A549 treated with ZK216348 at 1 μM for 4 hours (cell line): Measurements from ENCODE around the gene HSPB2. TPM values are rescaled to one million over a fixed set of nuclear protein-coding genes. Genes with fewer than 3 reads are reported as not detected.

Source experiments
- total RNA-seq: library from RNA; stranded (reverse); fragments of 200-300 nt; extraction: Qiagen RNA extraction; gene quantifications from 5 replicates; pipeline ENCODE4 v1.2.3, GENCODE V29; 2022; ENCODE audit warnings: low read depth

Gene HSPB2
- total RNA-seq = not detected in 5 replicates

GRCh38 chr11:111912535-111912934, at the start of gene HSPB2:
Gene HSPB2, plus strand, starts transcription at chr11:111912734. Its CDS starts 96 bp downstream, at chr11:111912830.

GRCh38 chr11:111870886-111871692, 41.4 kb upstream of the HSPB2 start, which contains the start of gene ALG9:
Gene ALG9, minus strand, starts transcription at chr11:111871581. Its CDS starts 99 bp downstream, at chr11:111871482.

DNA sequence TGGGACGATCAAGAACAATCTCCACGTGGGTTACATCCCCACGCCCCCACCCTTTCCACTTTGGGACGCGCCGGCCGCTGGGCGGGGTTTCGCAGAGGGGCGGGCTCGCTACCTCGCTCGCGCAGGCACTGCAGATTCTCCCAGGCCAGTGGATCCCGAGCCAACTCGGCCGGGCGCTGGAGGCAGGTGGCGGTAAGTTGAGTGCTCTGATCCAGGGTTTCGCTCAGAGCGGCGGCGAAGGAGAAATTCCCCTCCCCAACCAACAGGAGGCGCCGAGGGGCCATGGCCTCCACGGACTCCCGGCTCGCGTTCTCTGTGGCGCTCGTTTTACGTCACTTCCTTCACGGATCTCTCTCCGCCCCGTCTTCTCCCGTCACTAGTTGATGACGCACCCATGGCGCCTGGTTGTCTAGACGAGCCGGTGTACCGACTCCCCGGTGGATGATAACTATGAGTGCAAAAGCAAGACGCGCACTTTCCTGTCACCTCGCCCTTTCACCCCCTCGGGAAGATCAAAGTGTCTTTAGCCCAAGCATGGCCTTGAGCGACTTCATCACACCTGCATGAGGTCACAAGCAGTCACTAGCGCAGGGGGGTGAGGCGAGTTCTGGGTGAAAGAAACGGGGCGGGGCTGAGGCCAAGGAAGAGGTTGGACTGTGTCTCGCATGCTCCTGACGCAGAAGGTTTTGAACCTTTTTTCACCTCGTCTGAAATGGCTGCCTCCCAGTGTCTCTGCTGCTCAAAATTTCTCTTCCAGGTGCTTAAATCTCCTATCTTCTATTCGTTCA, 33.5 kb upstream of the HSPB2 start, which contains the start of the genes CFAP68 and FDXACB1:
CFAP68 (plus strand) TSS at position 693 of the 788 bp plus-strand sequence; CDS start at position 713, 20 bp downstream.
FDXACB1 (minus strand) TSS at position 317 of the 788 bp plus-strand sequence; CDS start at position 284, 33 bp downstream.

DNA sequence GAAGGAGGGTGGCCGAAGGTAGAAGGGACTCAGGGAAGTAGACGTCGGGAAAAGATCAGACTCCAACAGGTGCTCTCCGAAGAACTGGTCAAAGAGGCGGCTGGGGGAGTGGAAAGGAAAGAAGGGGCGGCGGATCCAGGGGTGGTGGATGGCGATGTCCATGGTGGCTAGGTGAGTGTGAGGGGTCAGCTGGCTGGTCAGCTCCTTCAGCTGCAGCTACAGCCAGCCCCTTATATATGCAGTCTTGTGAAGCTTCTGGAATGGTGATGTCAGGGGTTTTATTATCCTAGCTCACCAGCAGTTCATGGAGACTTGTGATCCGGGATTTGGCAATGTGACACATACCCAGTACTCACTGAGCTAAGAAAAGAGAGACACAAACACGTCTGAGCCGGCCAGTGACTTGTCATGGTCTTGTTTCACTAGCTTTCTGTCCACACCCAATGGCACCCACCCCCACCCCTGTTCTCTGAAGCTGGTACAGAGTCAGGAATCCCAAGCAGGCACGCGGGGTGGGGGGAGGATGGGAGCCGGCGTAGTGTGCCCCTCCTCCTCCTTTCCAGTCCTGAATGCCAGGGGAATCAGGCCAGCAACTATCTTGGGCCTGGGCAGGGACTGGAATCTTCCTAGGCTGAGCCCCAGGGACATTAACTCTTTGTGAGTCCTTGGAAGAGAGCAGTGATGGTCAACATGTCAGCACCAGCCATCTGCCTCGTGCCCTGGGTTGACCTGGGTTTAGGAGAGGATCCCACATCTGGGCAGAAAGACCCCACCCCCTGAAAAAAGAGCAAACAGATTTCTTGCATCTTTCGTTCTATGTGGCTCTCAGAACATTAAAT, 752 bp upstream of the HSPB2 start, which contains the start of gene CRYAB:
CRYAB (minus strand) TSS at position 208 of the 839 bp plus-strand sequence; CDS start at position 162, 46 bp downstream.

GRCh38 chr11:111918390-111919256, 6.1 kb downstream of the HSPB2 start, which contains the start of gene C11orf52:
Gene C11orf52, plus strand, starts transcription at chr11:111918913. Its CDS starts 60 bp downstream, at chr11:111918973.

Other genes with a start within 250 kb of the HSPB2 start
- gene PPP2R1B, start 146.3 kb upstream of the HSPB2 start, total RNA-seq = 14.7 to 20.4 TPM (median 18.1 TPM) in 5 replicates
- 16.9 to 20.2 TPM (median 18.8 TPM) in 5 replicates for gene ALG9, start 41.2 kb upstream of the HSPB2 start, total RNA-seq
- gene FDXACB1, start 33.6 kb upstream of the HSPB2 start, total RNA-seq = 1.4 to 2.3 TPM (median 1.6 TPM) in 5 replicates
- 30.8 to 38.7 TPM (median 32.5 TPM) in 5 replicates for gene CFAP68, start 33.2 kb upstream of the HSPB2 start, total RNA-seq
- gene CRYAB, start 964 bp upstream of the HSPB2 start, total RNA-seq = 6.4 to 15.9 TPM (median 9.5 TPM) in 5 replicates
- gene C11orf52, start 6.2 kb downstream of the HSPB2 start, total RNA-seq = not detected in 5 replicates
- gene DIXDC1, start 24.6 kb downstream of the HSPB2 start, total RNA-seq = 4.5 to 10.0 TPM (median 7.8 TPM) in 5 replicates
- gene DLAT, start 112.7 kb downstream of the HSPB2 start, total RNA-seq = 22.0 to 37.2 TPM (median 29.2 TPM) in 5 replicates
- 0.65 to 1.8 TPM (median 1.2 TPM) in 5 replicates for gene PIH1D2, start 161.3 kb downstream of the HSPB2 start, total RNA-seq
- 14.8 to 26.3 TPM (median 15.3 TPM) in 5 replicates for gene NKAPD1, start 161.6 kb downstream of the HSPB2 start, total RNA-seq
- 66.5 to 77.3 TPM (median 71.1 TPM) in 5 replicates for gene TIMM8B, start 174.0 kb downstream of the HSPB2 start, total RNA-seq
- 65.2 to 71.1 TPM (median 66.1 TPM) in 5 replicates for gene SDHD, start 174.1 kb downstream of the HSPB2 start, total RNA-seq